Glutamatergic neuron (in vitro differentiated cells): ENCODE measurements around the gene PRKCQ. TPM values are rescaled to one million over a fixed set of nuclear protein-coding genes. Genes with fewer than 3 reads are reported as not detected.

Source experiments
- DNase-seq: peaks from one replicate; pipeline ENCODE4 v3.0.0; 2022
- H3K27ac Mint-ChIP-seq: one replicate; pipeline ENCODE4 v1.8.0; 2020; ENCODE audit warnings: mild to moderate bottlenecking, mixed read lengths, inconsistent platforms; ENCODE audit not compliant: unreplicated experiment
- H3K27me3 Mint-ChIP-seq: one replicate; pipeline ENCODE4 v1.8.0; 2020; ENCODE audit warnings: mild to moderate bottlenecking, moderate library complexity, mixed read lengths, inconsistent platforms; ENCODE audit not compliant: unreplicated experiment
- H3K36me3 Mint-ChIP-seq: one replicate; pipeline ENCODE4 v1.8.0; 2020; ENCODE audit warnings: mild to moderate bottlenecking, mixed read lengths, inconsistent platforms; ENCODE audit not compliant: unreplicated experiment
- H3K4me1 Mint-ChIP-seq: one replicate; pipeline ENCODE4 v1.8.0; 2020; ENCODE audit warnings: mild to moderate bottlenecking, low read depth, mixed read lengths, inconsistent platforms; ENCODE audit not compliant: unreplicated experiment
- H3K4me3 Mint-ChIP-seq: one replicate; pipeline ENCODE4 v1.8.0; 2020; ENCODE audit warnings: mild to moderate bottlenecking, mixed read lengths, inconsistent platforms; ENCODE audit not compliant: unreplicated experiment
- H3K9me3 Mint-ChIP-seq: one replicate; pipeline ENCODE4 v1.8.0; 2020; ENCODE audit warnings: mild to moderate bottlenecking, moderate library complexity, mixed read lengths, inconsistent platforms; ENCODE audit not compliant: unreplicated experiment
- total RNA-seq: library from RNA; stranded (reverse); fragmentation: NEBNext Ultra II Directional; extraction: Animal tissue kit (Norgen Biotek cat#: 25700); gene quantifications from one replicate; pipeline ENCODE4 v1.2.1, GENCODE V29; 2021; ENCODE audit not compliant: unreplicated experiment
- TF ChIP-seq, protein P1 (sequence below): fragments of 200-600 bp; sonication (generic); IDR thresholded peaks from one replicate; pipeline ENCODE4 v1.5.0; 2021; ENCODE audit not compliant: partially characterized antibody, unreplicated experiment

The PRKCQ gene
- total RNA-seq, 1 donor from 2014 or later: 1.3 TPM

DNA sequence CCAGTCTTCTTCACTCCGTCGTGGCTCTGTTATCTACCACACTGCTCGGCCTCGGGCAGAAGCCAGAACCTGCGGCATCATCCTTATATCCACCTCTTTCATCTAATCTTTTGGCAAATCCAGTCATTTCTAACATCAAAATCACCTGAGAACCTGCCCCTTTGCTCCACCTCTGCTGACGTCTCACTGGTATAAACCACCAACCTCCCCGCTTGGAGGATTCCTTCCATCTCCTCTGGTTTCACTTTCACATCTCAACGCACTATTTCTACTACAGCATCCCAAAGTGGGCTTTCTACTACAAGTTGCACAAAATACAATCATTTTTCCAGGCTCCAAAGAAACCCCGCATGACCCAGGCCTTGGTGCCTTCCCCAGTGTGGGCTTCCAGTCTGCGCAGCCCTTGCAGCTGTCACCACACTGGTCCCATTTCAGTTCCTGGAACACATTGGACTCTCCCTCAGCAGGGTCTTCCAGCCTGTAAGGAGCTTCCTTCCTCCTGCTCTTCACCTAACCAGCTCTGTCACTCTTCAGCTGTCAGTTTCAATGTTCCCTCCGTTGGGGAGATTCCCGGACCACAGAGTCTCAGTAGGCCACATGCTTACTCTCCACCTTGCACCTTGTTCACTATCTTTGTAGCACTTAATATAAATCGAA is 85.0 kb downstream of the PRKCQ start:
- TF ChIP-seq, protein P1, sequence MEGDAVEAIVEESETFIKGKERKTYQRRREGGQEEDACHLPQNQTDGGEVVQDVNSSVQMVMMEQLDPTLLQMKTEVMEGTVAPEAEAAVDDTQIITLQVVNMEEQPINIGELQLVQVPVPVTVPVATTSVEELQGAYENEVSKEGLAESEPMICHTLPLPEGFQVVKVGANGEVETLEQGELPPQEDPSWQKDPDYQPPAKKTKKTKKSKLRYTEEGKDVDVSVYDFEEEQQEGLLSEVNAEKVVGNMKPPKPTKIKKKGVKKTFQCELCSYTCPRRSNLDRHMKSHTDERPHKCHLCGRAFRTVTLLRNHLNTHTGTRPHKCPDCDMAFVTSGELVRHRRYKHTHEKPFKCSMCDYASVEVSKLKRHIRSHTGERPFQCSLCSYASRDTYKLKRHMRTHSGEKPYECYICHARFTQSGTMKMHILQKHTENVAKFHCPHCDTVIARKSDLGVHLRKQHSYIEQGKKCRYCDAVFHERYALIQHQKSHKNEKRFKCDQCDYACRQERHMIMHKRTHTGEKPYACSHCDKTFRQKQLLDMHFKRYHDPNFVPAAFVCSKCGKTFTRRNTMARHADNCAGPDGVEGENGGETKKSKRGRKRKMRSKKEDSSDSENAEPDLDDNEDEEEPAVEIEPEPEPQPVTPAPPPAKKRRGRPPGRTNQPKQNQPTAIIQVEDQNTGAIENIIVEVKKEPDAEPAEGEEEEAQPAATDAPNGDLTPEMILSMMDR: no peak
- H3K27me3 Mint-ChIP-seq: peaks cover 6% of the 10 kb centered on the region
- no peak for DNase-seq
- H3K4me1 Mint-ChIP-seq: no peaks in the 10 kb centered on the region
- no peak overlapping the region for H3K4me3 Mint-ChIP-seq
- no peaks in the 10 kb centered on the region for H3K36me3 Mint-ChIP-seq
- H3K9me3 Mint-ChIP-seq: no peaks in the 10 kb centered on the region
- H3K27ac Mint-ChIP-seq: no peak overlapping the region

- peaks cover 6% of the 10 kb centered on the region for H3K27me3 Mint-ChIP-seq
- H3K9me3 Mint-ChIP-seq: no peaks in the 10 kb centered on the region
- no peaks in the 10 kb centered on the region for H3K36me3 Mint-ChIP-seq
- TF ChIP-seq, protein P1: no peak
- H3K27ac Mint-ChIP-seq: no peak overlapping the region
- H3K4me3 Mint-ChIP-seq: no peak overlapping the region
- H3K4me1 Mint-ChIP-seq: no peaks in the 10 kb centered on the region
- DNase-seq: no peak
These were observed 85.6 kb downstream of the PRKCQ start for GRCh38 chr10:6494442-6494819.

GRCh38 chr10:6493521-6494441 is 86.3 kb downstream of the PRKCQ start:
- TF ChIP-seq, protein P1: no peak
- H3K27ac Mint-ChIP-seq: no peak overlapping the region
- peaks cover 6% of the 10 kb centered on the region for H3K27me3 Mint-ChIP-seq
- no peaks in the 10 kb centered on the region for H3K4me1 Mint-ChIP-seq
- no peaks in the 10 kb centered on the region for H3K9me3 Mint-ChIP-seq
- no peak for DNase-seq
- no peaks in the 10 kb centered on the region for H3K36me3 Mint-ChIP-seq
- H3K4me3 Mint-ChIP-seq: no peak overlapping the region

GRCh38 chr10:6492896-6493295 is 87.2 kb downstream of the PRKCQ start:
- DNase-seq: no peak
- no peaks in the 10 kb centered on the region for H3K9me3 Mint-ChIP-seq
- no peak overlapping the region for H3K4me3 Mint-ChIP-seq
- H3K36me3 Mint-ChIP-seq: no peaks in the 10 kb centered on the region
- peaks cover 6% of the 10 kb centered on the region for H3K27me3 Mint-ChIP-seq
- H3K4me1 Mint-ChIP-seq: no peaks in the 10 kb centered on the region
- TF ChIP-seq, protein P1: no peak
- H3K27ac Mint-ChIP-seq: no peak overlapping the region
